HepG2 (cell line): Measurements from ENCODE around the gene PRDM11. TPM values are rescaled to one million over a fixed set of nuclear protein-coding genes. Genes with fewer than 3 reads are reported as not detected.

ENCODE experiments used
- ARNT2 ChIP-seq: sonication (generic); formaldehyde crosslinking; IDR thresholded peaks from 2 replicates; pipeline ENCODE4 v1.8.0; 2022; ENCODE audit warnings: mild to moderate bottlenecking, low read depth, missing genetic modification reagents, moderate library complexity
- DNMT1 ChIP-seq: sonication (generic); formaldehyde crosslinking; IDR thresholded peaks from 2 replicates; pipeline ENCODE4 v1.5.1; 2020; ENCODE audit warnings: mild to moderate bottlenecking, missing genetic modification reagents
- ESRRA ChIP-seq: sonication (generic); formaldehyde crosslinking; IDR thresholded peaks from 2 replicates; pipeline ENCODE4 v1.5.1; 2020; ENCODE audit warnings: mild to moderate bottlenecking, low read depth, missing genetic modification reagents
- ETV6 ChIP-seq: sonication (generic); formaldehyde crosslinking; conservative IDR thresholded peaks from 2 replicates; pipeline ENCODE4 v1.4.0; 2020; ENCODE audit warnings: missing genetic modification reagents
- IRF2 ChIP-seq: IDR thresholded peaks from 2 replicates; pipeline ENCODE4 v1.6.1; 2018; ENCODE audit warnings: missing genetic modification reagents, missing compliant biosample characterization
- ISL2 ChIP-seq: sonication (generic); formaldehyde crosslinking; IDR thresholded peaks from 2 replicates; pipeline ENCODE4 v1.5.0; 2020; ENCODE audit warnings: missing genetic modification reagents
- MXI1 ChIP-seq: IDR thresholded peaks from 3 replicates; pipeline ENCODE4 v1.6.1; 2012; ENCODE audit warnings: low read depth, low read length, inconsistent platforms, borderline replicate concordance
- NAIF1 ChIP-seq: sonication (generic); formaldehyde crosslinking; IDR thresholded peaks from 2 replicates; pipeline ENCODE4 v1.5.0; 2020; ENCODE audit warnings: mild to moderate bottlenecking, missing genetic modification reagents, borderline replicate concordance
- NFRKB ChIP-seq: fragments of 450-650 bp; IDR thresholded peaks from 2 replicates; pipeline ENCODE4 v1.6.1; 2017
- RCOR2 ChIP-seq: IDR thresholded peaks from 2 replicates; pipeline ENCODE4 v1.6.1; 2016; ENCODE audit warnings: missing biosample characterization, missing genetic modification reagents
- SMAD3 ChIP-seq: sonication (generic); formaldehyde crosslinking; IDR thresholded peaks from 2 replicates; pipeline ENCODE4 v1.4.0; 2020; ENCODE audit warnings: missing genetic modification reagents
- TMF1 ChIP-seq: sonication (generic); formaldehyde crosslinking; IDR thresholded peaks from 2 replicates; pipeline ENCODE4 v1.8.1; 2022; ENCODE audit warnings: low read depth, missing genetic modification reagents
- ZBTB8A ChIP-seq: sonication (generic); formaldehyde crosslinking; IDR thresholded peaks from 2 replicates; pipeline ENCODE4 v1.4.0; 2020; ENCODE audit warnings: mild to moderate bottlenecking, low read depth, missing genetic modification reagents, borderline replicate concordance
- ZNF205 ChIP-seq: IDR thresholded peaks from 2 replicates; pipeline ENCODE4 v1.6.1; 2018; ENCODE audit warnings: missing biosample characterization, missing genetic modification reagents
- ZNF557 ChIP-seq: sonication (generic); formaldehyde crosslinking; IDR thresholded peaks from 2 replicates; pipeline ENCODE4 v1.4.0; 2020; ENCODE audit warnings: missing genetic modification reagents
- ZNF577 ChIP-seq: sonication (generic); formaldehyde crosslinking; IDR thresholded peaks from 2 replicates; pipeline ENCODE4 v1.4.0; 2020; ENCODE audit warnings: mild to moderate bottlenecking, low read depth, missing genetic modification reagents, borderline replicate concordance
- polyA plus RNA-seq, 8 experiments: library from polyadenylated mRNA; depleted of rRNA in 3 of 8; stranded (reverse) in 7 of 8; unstranded in 1 of 8; fragments of >200 nt; fragmentation: Illumina TruSeq in 4 of 8; extraction: Trizol in 4 of 8; gene quantifications; 2 replicates each; pipeline versions ENCODE4 v1.2.1 to v1.2.3, GENCODE V29; 2011 to 2016; ENCODE audit warnings: low read depth in 4 of 8, missing spikeins in 1 of 8, mixed read lengths in 1 of 8; ENCODE audit not compliant: insufficient read depth in 1 of 8
- total RNA-seq, 5 experiments: library from RNA; depleted of rRNA; stranded (reverse); fragments of >200 nt; fragmentation: Illumina TruSeq; extraction: Trizol; gene quantifications; 2 replicates each; pipeline ENCODE4 v1.2.3, GENCODE V29; 2016; ENCODE audit warnings: low read depth in 1 of 5
- TF ChIP-seq, protein P1 (sequence below): sonication (generic); formaldehyde crosslinking; IDR thresholded peaks from 2 replicates; pipeline ENCODE4 v1.5.1; 2020; ENCODE audit warnings: missing genetic modification reagents, mild to moderate bottlenecking, borderline replicate concordance
- TF ChIP-seq, protein P2 (sequence below): sonication (generic); formaldehyde crosslinking; IDR thresholded peaks from 2 replicates; pipeline ENCODE4 v1.4.0; 2020; ENCODE audit warnings: mild to moderate bottlenecking, missing genetic modification reagents
- TF ChIP-seq, protein P3 (sequence below): sonication (generic); formaldehyde crosslinking; IDR thresholded peaks from 2 replicates; pipeline ENCODE4 v1.5.0; 2020; ENCODE audit warnings: missing genetic modification reagents
- TF ChIP-seq, protein P4 (sequence below): sonication (generic); formaldehyde crosslinking; IDR thresholded peaks from 2 replicates; pipeline ENCODE4 v1.5.0; 2020; ENCODE audit warnings: missing genetic modification reagents, mild to moderate bottlenecking, borderline replicate concordance
- TF ChIP-seq, protein P5 (sequence below): sonication (generic); formaldehyde crosslinking; IDR thresholded peaks from 2 replicates; pipeline ENCODE4 v1.5.1; 2020; ENCODE audit warnings: missing genetic modification reagents, mild to moderate bottlenecking, borderline replicate concordance

PRDM11 gene
- total and polyA plus RNA-seq, 2 of the 13 experiments (the other 11 are each of a cell fraction or from before 2014, with no cell fraction given) = 3.4 to 4.7 TPM

DNA sequence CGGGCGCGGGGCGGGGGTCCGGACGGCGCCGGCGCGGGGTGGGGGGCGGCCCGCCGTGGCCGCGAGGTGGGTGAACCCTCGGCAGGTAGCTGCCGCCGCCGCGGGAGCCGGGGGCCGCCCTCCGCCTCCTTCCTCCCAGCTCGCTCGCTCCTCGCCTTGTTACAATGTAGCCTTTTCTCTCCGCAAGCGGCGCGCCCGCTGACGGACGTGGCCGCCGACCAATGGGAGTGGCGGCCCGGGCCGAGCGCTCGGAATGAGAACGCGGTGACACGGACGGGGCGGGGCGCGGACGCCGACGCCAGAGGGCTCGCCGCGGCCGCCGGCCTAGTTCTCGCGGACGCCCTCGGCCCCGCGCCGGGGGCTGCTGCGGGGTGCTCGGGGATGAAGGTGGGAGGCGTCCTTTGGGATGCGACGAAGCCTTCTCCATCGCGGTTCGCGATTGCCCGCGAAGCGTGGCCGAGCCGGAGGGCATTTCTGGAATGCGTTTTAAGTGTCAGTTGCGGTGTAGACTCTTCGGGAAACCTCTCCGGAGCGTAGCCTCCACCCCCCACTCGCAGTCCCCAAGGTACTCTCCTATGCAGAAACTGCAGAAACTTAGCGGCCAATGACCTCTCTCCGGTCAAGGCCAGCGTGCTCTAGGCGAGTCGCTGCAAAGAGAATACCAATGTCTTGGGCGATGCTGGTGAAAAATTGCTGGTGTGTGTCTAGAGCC is 734 bp downstream of the PRDM11 start (continued):
- TF ChIP-seq RCOR2 (CRISPR knock-in tag) (no peak), NFRKB (no peak), ISL2 (CRISPR knock-in tag) (0 out of 2 replicates have a peak, but pooled peaks have one; percentile 17), IRF2 (CRISPR knock-in tag) (no peak), ZBTB8A (CRISPR knock-in tag) (no peak), ETV6 (CRISPR knock-in tag) (no peak), SMAD3 (no peak), TMF1 (CRISPR knock-in tag) (no peak), NAIF1 (CRISPR knock-in tag) (no peak), ZNF557 (no peak), ZNF577 (no peak), DNMT1 (CRISPR knock-in tag) (no peak), ESRRA (CRISPR knock-in tag) (no peak), ZNF205 (CRISPR knock-in tag) (no peak), ARNT2 (CRISPR knock-in tag) (peak; percentile 53; the same call in 1 of the 2 replicates), MXI1 (no peak)
- TF ChIP-seq, protein P1, sequence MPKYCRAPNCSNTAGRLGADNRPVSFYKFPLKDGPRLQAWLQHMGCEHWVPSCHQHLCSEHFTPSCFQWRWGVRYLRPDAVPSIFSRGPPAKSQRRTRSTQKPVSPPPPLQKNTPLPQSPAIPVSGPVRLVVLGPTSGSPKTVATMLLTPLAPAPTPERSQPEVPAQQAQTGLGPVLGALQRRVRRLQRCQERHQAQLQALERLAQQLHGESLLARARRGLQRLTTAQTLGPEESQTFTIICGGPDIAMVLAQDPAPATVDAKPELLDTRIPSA = no peak
- TF ChIP-seq, protein P2, sequence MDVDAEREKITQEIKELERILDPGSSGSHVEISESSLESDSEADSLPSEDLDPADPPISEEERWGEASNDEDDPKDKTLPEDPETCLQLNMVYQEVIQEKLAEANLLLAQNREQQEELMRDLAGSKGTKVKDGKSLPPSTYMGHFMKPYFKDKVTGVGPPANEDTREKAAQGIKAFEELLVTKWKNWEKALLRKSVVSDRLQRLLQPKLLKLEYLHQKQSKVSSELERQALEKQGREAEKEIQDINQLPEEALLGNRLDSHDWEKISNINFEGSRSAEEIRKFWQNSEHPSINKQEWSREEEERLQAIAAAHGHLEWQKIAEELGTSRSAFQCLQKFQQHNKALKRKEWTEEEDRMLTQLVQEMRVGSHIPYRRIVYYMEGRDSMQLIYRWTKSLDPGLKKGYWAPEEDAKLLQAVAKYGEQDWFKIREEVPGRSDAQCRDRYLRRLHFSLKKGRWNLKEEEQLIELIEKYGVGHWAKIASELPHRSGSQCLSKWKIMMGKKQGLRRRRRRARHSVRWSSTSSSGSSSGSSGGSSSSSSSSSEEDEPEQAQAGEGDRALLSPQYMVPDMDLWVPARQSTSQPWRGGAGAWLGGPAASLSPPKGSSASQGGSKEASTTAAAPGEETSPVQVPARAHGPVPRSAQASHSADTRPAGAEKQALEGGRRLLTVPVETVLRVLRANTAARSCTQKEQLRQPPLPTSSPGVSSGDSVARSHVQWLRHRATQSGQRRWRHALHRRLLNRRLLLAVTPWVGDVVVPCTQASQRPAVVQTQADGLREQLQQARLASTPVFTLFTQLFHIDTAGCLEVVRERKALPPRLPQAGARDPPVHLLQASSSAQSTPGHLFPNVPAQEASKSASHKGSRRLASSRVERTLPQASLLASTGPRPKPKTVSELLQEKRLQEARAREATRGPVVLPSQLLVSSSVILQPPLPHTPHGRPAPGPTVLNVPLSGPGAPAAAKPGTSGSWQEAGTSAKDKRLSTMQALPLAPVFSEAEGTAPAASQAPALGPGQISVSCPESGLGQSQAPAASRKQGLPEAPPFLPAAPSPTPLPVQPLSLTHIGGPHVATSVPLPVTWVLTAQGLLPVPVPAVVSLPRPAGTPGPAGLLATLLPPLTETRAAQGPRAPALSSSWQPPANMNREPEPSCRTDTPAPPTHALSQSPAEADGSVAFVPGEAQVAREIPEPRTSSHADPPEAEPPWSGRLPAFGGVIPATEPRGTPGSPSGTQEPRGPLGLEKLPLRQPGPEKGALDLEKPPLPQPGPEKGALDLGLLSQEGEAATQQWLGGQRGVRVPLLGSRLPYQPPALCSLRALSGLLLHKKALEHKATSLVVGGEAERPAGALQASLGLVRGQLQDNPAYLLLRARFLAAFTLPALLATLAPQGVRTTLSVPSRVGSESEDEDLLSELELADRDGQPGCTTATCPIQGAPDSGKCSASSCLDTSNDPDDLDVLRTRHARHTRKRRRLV (CRISPR knock-in tag) = no peak
- TF ChIP-seq, protein P3, sequence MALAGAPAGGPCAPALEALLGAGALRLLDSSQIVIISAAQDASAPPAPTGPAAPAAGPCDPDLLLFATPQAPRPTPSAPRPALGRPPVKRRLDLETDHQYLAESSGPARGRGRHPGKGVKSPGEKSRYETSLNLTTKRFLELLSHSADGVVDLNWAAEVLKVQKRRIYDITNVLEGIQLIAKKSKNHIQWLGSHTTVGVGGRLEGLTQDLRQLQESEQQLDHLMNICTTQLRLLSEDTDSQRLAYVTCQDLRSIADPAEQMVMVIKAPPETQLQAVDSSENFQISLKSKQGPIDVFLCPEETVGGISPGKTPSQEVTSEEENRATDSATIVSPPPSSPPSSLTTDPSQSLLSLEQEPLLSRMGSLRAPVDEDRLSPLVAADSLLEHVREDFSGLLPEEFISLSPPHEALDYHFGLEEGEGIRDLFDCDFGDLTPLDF = no peak
- TF ChIP-seq, protein P4, sequence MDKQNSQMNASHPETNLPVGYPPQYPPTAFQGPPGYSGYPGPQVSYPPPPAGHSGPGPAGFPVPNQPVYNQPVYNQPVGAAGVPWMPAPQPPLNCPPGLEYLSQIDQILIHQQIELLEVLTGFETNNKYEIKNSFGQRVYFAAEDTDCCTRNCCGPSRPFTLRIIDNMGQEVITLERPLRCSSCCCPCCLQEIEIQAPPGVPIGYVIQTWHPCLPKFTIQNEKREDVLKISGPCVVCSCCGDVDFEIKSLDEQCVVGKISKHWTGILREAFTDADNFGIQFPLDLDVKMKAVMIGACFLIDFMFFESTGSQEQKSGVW (CRISPR knock-in tag) = no peak
- TF ChIP-seq, protein P5, sequence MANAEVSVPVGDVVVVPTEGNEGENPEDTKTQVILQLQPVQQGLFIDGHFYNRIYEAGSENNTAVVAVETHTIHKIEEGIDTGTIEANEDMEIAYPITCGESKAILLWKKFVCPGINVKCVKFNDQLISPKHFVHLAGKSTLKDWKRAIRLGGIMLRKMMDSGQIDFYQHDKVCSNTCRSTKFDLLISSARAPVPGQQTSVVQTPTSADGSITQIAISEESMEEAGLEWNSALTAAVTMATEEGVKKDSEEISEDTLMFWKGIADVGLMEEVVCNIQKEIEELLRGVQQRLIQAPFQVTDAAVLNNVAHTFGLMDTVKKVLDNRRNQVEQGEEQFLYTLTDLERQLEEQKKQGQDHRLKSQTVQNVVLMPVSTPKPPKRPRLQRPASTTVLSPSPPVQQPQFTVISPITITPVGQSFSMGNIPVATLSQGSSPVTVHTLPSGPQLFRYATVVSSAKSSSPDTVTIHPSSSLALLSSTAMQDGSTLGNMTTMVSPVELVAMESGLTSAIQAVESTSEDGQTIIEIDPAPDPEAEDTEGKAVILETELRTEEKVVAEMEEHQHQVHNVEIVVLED = peak; percentile 77
